GM23338 (cell line): ENCODE results near the gene TMEM250. TPM values are rescaled to one million over a fixed set of nuclear protein-coding genes. Genes with fewer than 3 reads are reported as not detected.

Experiments
- ATAC-seq: fragments of 200-7000 bp; cut with Tn5 transposase; 3 replicates; pipeline ENCODE4 v1.9.1; 2020
- DNase-seq: peaks from one replicate; pipeline ENCODE4 v3.0.0-alpha.2; 2015; ENCODE audit warnings: low spot score
- H2AFZ ChIP-seq: fragments of 200-600 bp; sonication (generic); 2 replicates; pipeline ENCODE4 v1.8.0; 2016; ENCODE audit warnings: antibody characterized with exemption, mild to moderate bottlenecking, moderate library complexity
- H3F3A ChIP-seq: fragments of 200-600 bp; sonication (generic); replicated peaks from 2 replicates; pipeline ENCODE4 v1.8.0; 2017; ENCODE audit warnings: antibody characterized with exemption, mixed run types, low read depth
- H3K27ac ChIP-seq: fragments of 200-600 bp; sonication (generic); 2 replicates; pipeline ENCODE4 v1.6.1; 2016; ENCODE audit warnings: low read depth
- H3K27me3 ChIP-seq: fragments of 200-600 bp; sonication (generic); 2 replicates; pipeline ENCODE4 v1.8.0; 2016; ENCODE audit warnings: mild to moderate bottlenecking, mixed run types, moderate library complexity; ENCODE audit not compliant: insufficient read depth
- H3K36me3 ChIP-seq: fragments of 200-600 bp; sonication (generic); 2 replicates; pipeline ENCODE4 v1.8.0; 2016; ENCODE audit warnings: mild to moderate bottlenecking; ENCODE audit not compliant: insufficient read depth
- H3K4me1 ChIP-seq: fragments of 200-600 bp; sonication (generic); 2 replicates; pipeline ENCODE4 v1.8.0; 2016; ENCODE audit warnings: mild to moderate bottlenecking, moderate library complexity; ENCODE audit not compliant: insufficient read depth
- H3K4me2 ChIP-seq: fragments of 200-600 bp; sonication (generic); 2 replicates; pipeline ENCODE4 v1.7.1; 2017; ENCODE audit warnings: mixed run types
- H3K4me3 ChIP-seq: fragments of 200-600 bp; sonication (generic); 2 replicates; pipeline ENCODE4 v1.6.1; 2016; ENCODE audit warnings: mixed run types
- H3K79me2 ChIP-seq: fragments of 200-600 bp; sonication (generic); replicated peaks from 2 replicates; pipeline ENCODE4 v1.8.0; 2017; ENCODE audit warnings: mild to moderate bottlenecking; ENCODE audit not compliant: insufficient read depth
- H3K9me2 ChIP-seq: fragments of 200-600 bp; sonication (generic); 2 replicates; pipeline ENCODE4 v1.8.0; 2017; ENCODE audit not compliant: insufficient read depth
- H4K20me1 ChIP-seq: fragments of 200-600 bp; sonication (generic); replicated peaks from 2 replicates; pipeline ENCODE4 v1.8.0; 2017; ENCODE audit warnings: mild to moderate bottlenecking; ENCODE audit not compliant: insufficient read depth
- H3K27ac Mint-ChIP-seq: 2 replicates; pipeline ENCODE4 v1.8.0; 2020; ENCODE audit warnings: inconsistent platforms, mild to moderate bottlenecking, moderate library complexity, mixed read lengths
- H3K27me3 Mint-ChIP-seq: 3 replicates; pipeline ENCODE4 v1.8.0; 2022; ENCODE audit warnings: low read depth, mild to moderate bottlenecking, moderate library complexity, mixed read lengths, inconsistent platforms; ENCODE audit not compliant: insufficient read depth, poor library complexity
- H3K36me3 Mint-ChIP-seq: 3 replicates; pipeline ENCODE4 v1.8.0; 2021; ENCODE audit warnings: low read depth, mild to moderate bottlenecking, inconsistent platforms, moderate library complexity, mixed read lengths
- H3K4me1 Mint-ChIP-seq: 3 replicates; pipeline ENCODE4 v1.8.0; 2020; ENCODE audit warnings: mild to moderate bottlenecking, inconsistent platforms, mixed read lengths
- H3K4me3 Mint-ChIP-seq: 3 replicates; pipeline ENCODE4 v1.8.0; 2021; ENCODE audit warnings: moderate library complexity, mild to moderate bottlenecking, inconsistent platforms, mixed read lengths
- H3K9me3 Mint-ChIP-seq: 3 replicates; pipeline ENCODE4 v1.8.0; 2020; ENCODE audit warnings: moderate library complexity, mild to moderate bottlenecking, inconsistent platforms, mixed read lengths
- EZH2 ChIP-seq: fragments of 200-600 bp; sonication (generic); IDR thresholded peaks from one replicate; pipeline ENCODE4 v1.8.0; 2017; ENCODE audit warnings: antibody characterized with exemption, mild to moderate bottlenecking, low read depth; ENCODE audit not compliant: unreplicated experiment
- EZH2phosphoT487 ChIP-seq: fragments of 200-600 bp; sonication (generic); IDR thresholded peaks from one replicate; pipeline ENCODE4 v1.8.1; 2018; ENCODE audit warnings: antibody characterized with exemption; ENCODE audit not compliant: unreplicated experiment
- NANOG ChIP-seq: IDR thresholded peaks from 2 replicates; pipeline ENCODE4 v1.6.1; 2016; ENCODE audit warnings: antibody characterized with exemption, borderline replicate concordance
- POLR2AphosphoS5 ChIP-seq: IDR thresholded peaks from 2 replicates; pipeline ENCODE4 v1.6.1; 2016; ENCODE audit warnings: antibody characterized with exemption, low read depth
- STAT1 ChIP-seq: IDR thresholded peaks from one replicate; pipeline ENCODE4 v1.6.1; 2016; ENCODE audit warnings: antibody characterized with exemption; ENCODE audit not compliant: unreplicated experiment
- ZNF331 ChIP-seq: fragments of 250-450 bp; sonication (Bioruptor Pico); IDR thresholded peaks from 2 replicates; pipeline ENCODE4 v1.5.0; 2020; ENCODE audit warnings: low read depth, mild to moderate bottlenecking, moderate library complexity
- polyA plus RNA-seq: library from polyadenylated mRNA; unstranded; fragments of >200 nt; fragmentation: Nextera tagmentation; extraction: Ambion mirVana; gene quantifications from 2 replicates; pipeline ENCODE4 v1.2.1, GENCODE V29; 2016
- total RNA-seq: library from RNA; depleted of rRNA; stranded (reverse); fragments of >200 nt; shearing (Covaris generic); gene quantifications from 2 replicates; pipeline ENCODE4 v1.2.3, GENCODE V29; 2014
- TF ChIP-seq, protein P1 (sequence below): fragments of 250-450 bp; sonication (Bioruptor Pico); IDR thresholded peaks from 2 replicates; pipeline ENCODE4 v1.5.0; 2020; ENCODE audit warnings: mild to moderate bottlenecking, moderate library complexity
- TF ChIP-seq, protein P2 (sequence below): IDR thresholded peaks from 2 replicates; pipeline ENCODE4 v1.6.1; 2016; ENCODE audit warnings: antibody characterized with exemption
- TF ChIP-seq, protein P3 (sequence below), 2 experiments: fragments of 200-600 bp in 1 of 2; sonication (generic) in 1 of 2; conservative IDR thresholded peaks; 2 replicates each; pipeline versions ENCODE4 v1.5.1 to v1.6.1; 2016 to 2017; ENCODE audit warnings: antibody characterized with exemption in 2 of 2, low read depth in 2 of 2, mild to moderate bottlenecking in 2 of 2, moderate library complexity in 1 of 2
- TF ChIP-seq, protein P4 (sequence below): IDR thresholded peaks from one replicate; pipeline ENCODE4 v1.6.1; 2018; ENCODE audit warnings: antibody characterized with exemption; ENCODE audit not compliant: unreplicated experiment

Gene TMEM250
- total and polyA plus RNA-seq, 2 experiments from 2014 or later = 12.2 to 39.2 TPM

DNA sequence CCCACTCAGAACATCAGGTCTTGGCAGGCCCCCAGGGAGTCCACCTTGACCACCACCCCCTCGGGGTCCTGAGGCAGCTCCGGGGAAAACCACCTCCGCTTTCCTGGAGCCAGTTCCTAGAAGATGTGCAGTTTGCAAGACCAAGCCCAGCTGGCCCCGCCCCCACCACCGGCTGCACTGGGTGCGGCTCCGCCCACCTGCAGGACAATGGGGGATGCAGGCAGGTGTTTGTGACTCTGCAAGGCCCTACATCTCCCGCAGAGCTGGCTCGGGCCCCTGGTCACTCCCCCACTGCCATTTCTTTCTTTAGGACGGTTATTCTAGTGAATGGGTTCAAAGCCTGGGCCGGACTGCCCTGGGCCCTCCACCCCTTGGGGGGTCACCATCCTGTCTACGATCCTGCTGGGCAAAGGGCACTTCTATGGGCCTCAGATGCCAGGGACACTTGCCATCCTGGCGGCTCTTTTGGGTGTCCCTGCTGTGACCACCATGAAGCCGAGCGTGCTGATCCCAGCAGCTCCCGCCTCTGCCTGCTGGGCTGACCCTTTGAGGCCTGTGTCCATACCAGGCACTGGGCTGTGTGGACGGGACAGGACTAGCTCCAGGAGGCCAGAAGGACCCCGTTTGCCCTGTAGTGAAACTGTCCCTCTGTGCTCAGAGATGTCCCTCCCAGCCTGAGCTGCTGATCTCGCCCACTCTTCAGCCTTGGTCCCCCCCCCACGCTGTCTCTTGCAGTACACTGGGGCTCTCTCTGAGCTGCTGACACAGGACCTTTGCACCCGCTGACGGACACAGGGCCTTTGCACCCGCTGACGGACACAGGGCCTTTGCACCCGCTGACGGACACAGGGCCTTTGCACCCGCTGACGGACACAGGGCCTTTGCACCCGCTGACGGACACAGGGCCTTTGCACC is 17.7 kb downstream of the TMEM250 start (continued):
- TF ChIP-seq, protein P1, sequence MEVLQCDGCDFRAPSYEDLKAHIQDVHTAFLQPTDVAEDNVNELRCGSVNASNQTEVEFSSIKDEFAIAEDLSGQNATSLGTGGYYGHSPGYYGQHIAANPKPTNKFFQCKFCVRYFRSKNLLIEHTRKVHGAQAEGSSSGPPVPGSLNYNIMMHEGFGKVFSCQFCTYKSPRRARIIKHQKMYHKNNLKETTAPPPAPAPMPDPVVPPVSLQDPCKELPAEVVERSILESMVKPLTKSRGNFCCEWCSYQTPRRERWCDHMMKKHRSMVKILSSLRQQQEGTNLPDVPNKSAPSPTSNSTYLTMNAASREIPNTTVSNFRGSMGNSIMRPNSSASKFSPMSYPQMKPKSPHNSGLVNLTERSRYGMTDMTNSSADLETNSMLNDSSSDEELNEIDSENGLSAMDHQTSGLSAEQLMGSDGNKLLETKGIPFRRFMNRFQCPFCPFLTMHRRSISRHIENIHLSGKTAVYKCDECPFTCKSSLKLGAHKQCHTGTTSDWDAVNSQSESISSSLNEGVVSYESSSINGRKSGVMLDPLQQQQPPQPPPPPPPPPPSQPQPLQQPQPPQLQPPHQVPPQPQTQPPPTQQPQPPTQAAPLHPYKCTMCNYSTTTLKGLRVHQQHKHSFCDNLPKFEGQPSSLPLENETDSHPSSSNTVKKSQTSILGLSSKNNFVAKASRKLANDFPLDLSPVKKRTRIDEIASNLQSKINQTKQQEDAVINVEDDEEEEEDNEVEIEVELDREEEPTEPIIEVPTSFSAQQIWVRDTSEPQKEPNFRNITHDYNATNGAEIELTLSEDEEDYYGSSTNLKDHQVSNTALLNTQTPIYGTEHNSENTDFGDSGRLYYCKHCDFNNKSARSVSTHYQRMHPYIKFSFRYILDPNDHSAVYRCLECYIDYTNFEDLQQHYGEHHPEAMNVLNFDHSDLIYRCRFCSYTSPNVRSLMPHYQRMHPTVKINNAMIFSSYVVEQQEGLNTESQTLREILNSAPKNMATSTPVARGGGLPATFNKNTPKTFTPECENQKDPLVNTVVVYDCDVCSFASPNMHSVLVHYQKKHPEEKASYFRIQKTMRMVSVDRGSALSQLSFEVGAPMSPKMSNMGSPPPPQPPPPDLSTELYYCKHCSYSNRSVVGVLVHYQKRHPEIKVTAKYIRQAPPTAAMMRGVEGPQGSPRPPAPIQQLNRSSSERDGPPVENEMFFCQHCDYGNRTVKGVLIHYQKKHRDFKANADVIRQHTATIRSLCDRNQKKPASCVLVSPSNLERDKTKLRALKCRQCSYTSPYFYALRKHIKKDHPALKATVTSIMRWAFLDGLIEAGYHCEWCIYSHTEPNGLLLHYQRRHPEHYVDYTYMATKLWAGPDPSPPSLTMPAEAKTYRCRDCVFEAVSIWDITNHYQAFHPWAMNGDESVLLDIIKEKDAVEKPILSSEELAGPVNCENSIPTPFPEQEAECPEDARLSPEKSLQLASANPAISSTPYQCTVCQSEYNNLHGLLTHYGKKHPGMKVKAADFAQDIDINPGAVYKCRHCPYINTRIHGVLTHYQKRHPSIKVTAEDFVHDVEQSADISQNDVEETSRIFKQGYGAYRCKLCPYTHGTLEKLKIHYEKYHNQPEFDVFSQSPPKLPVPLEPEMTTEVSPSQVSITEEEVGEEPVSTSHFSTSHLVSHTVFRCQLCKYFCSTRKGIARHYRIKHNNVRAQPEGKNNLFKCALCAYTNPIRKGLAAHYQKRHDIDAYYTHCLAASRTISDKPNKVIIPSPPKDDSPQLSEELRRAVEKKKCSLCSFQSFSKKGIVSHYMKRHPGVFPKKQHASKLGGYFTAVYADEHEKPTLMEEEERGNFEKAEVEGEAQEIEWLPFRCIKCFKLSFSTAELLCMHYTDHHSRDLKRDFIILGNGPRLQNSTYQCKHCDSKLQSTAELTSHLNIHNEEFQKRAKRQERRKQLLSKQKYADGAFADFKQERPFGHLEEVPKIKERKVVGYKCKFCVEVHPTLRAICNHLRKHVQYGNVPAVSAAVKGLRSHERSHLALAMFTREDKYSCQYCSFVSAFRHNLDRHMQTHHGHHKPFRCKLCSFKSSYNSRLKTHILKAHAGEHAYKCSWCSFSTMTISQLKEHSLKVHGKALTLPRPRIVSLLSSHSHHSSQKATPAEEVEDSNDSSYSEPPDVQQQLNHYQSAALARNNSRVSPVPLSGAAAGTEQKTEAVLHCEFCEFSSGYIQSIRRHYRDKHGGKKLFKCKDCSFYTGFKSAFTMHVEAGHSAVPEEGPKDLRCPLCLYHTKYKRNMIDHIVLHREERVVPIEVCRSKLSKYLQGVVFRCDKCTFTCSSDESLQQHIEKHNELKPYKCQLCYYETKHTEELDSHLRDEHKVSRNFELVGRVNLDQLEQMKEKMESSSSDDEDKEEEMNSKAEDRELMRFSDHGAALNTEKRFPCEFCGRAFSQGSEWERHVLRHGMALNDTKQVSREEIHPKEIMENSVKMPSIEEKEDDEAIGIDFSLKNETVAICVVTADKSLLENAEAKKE = no peak
- TF ChIP-seq ZNF331 (CRISPR knock-in tag) (no peak), NANOG (no peak), EZH2 (no peak), STAT1 (no peak)
- TF ChIP-seq, protein P2, sequence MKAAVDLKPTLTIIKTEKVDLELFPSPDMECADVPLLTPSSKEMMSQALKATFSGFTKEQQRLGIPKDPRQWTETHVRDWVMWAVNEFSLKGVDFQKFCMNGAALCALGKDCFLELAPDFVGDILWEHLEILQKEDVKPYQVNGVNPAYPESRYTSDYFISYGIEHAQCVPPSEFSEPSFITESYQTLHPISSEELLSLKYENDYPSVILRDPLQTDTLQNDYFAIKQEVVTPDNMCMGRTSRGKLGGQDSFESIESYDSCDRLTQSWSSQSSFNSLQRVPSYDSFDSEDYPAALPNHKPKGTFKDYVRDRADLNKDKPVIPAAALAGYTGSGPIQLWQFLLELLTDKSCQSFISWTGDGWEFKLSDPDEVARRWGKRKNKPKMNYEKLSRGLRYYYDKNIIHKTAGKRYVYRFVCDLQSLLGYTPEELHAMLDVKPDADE = no peak

DNA sequence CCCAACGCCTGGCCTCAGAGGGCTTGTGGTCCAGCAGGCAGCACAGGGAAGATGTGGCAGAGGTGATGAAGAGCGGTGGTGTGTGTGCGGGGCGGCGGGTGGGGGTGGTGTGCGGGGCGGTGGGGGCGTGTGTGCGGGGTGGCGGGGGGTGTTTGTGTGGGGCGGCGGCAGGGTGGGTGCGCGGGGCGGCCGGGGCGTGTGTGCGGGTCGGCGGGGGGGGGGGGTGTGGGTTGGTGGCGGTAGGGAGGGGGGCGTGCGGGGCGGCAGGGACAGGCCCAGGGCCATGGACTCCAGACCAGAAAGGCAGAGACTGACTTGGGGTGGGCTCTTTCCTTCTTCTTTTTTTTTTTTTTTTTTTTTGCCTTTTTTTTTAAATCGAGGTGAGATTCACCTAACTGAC is 19.1 kb downstream of the TMEM250 start:
- no peak overlapping the region for H3K4me3 ChIP-seq
- H3K4me1 ChIP-seq = peaks cover 26% of the 10 kb centered on the region
- Mint-ChIP-seq H3K4me1 (peaks cover 28% of the 10 kb centered on the region), H3K36me3 (no peaks in the 10 kb centered on the region), H3K27me3 (peaks cover 27% of the 10 kb centered on the region), H3K4me3 (no peak overlapping the region), H3K27ac (no peak overlapping the region), H3K9me3 (no peaks in the 10 kb centered on the region)
- H3K4me2 ChIP-seq = no peak overlapping the region
- no peaks in the 10 kb centered on the region; the same call in 1 of the 2 replicates for H3F3A ChIP-seq
- ATAC-seq = no peak
- no peak overlapping the region for H3K27ac ChIP-seq
- no peaks in the 10 kb centered on the region for H3K9me2 ChIP-seq
- H3K36me3 ChIP-seq = no peaks in the 10 kb centered on the region
- no peak overlapping the region for H2AFZ ChIP-seq
- no peak for DNase-seq
- H3K79me2 ChIP-seq = no peaks in the 10 kb centered on the region
- H4K20me1 ChIP-seq = no peaks in the 10 kb centered on the region
- H3K27me3 ChIP-seq = peaks cover 17% of the 10 kb centered on the region
- TF ChIP-seq, protein P3, sequence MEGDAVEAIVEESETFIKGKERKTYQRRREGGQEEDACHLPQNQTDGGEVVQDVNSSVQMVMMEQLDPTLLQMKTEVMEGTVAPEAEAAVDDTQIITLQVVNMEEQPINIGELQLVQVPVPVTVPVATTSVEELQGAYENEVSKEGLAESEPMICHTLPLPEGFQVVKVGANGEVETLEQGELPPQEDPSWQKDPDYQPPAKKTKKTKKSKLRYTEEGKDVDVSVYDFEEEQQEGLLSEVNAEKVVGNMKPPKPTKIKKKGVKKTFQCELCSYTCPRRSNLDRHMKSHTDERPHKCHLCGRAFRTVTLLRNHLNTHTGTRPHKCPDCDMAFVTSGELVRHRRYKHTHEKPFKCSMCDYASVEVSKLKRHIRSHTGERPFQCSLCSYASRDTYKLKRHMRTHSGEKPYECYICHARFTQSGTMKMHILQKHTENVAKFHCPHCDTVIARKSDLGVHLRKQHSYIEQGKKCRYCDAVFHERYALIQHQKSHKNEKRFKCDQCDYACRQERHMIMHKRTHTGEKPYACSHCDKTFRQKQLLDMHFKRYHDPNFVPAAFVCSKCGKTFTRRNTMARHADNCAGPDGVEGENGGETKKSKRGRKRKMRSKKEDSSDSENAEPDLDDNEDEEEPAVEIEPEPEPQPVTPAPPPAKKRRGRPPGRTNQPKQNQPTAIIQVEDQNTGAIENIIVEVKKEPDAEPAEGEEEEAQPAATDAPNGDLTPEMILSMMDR (conservative IDR thresholded peaks at IDR 0.05; ENCODE audit: low read depth in 2 of 2) = no peak
- no peak for TF ChIP-seq ZNF331 (CRISPR knock-in tag)
- no peak for TF ChIP-seq EZH2phosphoT487
- TF ChIP-seq, protein P4, sequence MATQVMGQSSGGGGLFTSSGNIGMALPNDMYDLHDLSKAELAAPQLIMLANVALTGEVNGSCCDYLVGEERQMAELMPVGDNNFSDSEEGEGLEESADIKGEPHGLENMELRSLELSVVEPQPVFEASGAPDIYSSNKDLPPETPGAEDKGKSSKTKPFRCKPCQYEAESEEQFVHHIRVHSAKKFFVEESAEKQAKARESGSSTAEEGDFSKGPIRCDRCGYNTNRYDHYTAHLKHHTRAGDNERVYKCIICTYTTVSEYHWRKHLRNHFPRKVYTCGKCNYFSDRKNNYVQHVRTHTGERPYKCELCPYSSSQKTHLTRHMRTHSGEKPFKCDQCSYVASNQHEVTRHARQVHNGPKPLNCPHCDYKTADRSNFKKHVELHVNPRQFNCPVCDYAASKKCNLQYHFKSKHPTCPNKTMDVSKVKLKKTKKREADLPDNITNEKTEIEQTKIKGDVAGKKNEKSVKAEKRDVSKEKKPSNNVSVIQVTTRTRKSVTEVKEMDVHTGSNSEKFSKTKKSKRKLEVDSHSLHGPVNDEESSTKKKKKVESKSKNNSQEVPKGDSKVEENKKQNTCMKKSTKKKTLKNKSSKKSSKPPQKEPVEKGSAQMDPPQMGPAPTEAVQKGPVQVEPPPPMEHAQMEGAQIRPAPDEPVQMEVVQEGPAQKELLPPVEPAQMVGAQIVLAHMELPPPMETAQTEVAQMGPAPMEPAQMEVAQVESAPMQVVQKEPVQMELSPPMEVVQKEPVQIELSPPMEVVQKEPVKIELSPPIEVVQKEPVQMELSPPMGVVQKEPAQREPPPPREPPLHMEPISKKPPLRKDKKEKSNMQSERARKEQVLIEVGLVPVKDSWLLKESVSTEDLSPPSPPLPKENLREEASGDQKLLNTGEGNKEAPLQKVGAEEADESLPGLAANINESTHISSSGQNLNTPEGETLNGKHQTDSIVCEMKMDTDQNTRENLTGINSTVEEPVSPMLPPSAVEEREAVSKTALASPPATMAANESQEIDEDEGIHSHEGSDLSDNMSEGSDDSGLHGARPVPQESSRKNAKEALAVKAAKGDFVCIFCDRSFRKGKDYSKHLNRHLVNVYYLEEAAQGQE = no peak
- no peak for TF ChIP-seq POLR2AphosphoS5
